ENCODE data around the gene ZDHHC13. TPM values are rescaled to one million over a fixed set of nuclear protein-coding genes. Genes with fewer than 3 reads are reported as not detected.

The ZDHHC13 gene
- total RNA-seq: 10 to 100 TPM; 26.0 to 29.6 TPM
- polyA plus RNA-seq (2013, experiment 1 of 2): 18.7 TPM
- 16.4 TPM for polyA plus RNA-seq (2013, experiment 2 of 2)
- long read RNA-seq, experiment 1, transcript ZDHHC13-202 (17 exons, 2,445 nt): major isoform, 7 of 15 reads
- long read RNA-seq, experiment 1, partial matches to known transcripts: 2 of 15 reads
- long read RNA-seq, experiment 1, other reads (novel, unspliced or antisense): 5 of 15 reads
- long read RNA-seq, experiment 2, transcript ZDHHC13-201 (16 exons, 2,283 nt): minor isoform, 9 of 74 reads
- long read RNA-seq, experiment 2, transcript ZDHHC13-202 (17 exons, 2,445 nt): major isoform, 49 of 74 reads
- long read RNA-seq, experiment 2, partial matches to known transcripts: 4 of 74 reads
- long read RNA-seq, experiment 2, other reads (novel, unspliced or antisense): 12 of 74 reads
- long read RNA-seq, experiment 3, transcript ZDHHC13-202 (17 exons, 2,445 nt): major isoform, 116 of 175 reads
- long read RNA-seq, experiment 3, transcript ZDHHC13-201 (16 exons, 2,283 nt): minor isoform, 28 of 175 reads
- long read RNA-seq, experiment 3, partial matches to known transcripts: 4 of 175 reads
- long read RNA-seq, experiment 3, other reads (novel, unspliced or antisense): 27 of 175 reads
- long read RNA-seq, experiment 4, transcript ZDHHC13-202 (17 exons, 2,445 nt): major isoform, 36 of 70 reads
- long read RNA-seq, experiment 4, transcript ZDHHC13-201 (16 exons, 2,283 nt): minor isoform, 18 of 70 reads
- long read RNA-seq, experiment 4, partial matches to known transcripts: 3 of 70 reads
- long read RNA-seq, experiment 4, other reads (novel, unspliced or antisense): 13 of 70 reads

- Mint-ChIP-seq H3K27me3 (ENCODE audit: insufficient read depth) (peaks cover 7% of the 10 kb centered on the region), H3K36me3 (ENCODE audit: low read depth) (peaks cover 5% of the 10 kb centered on the region), H3K4me3 (peak within 1 kb of the TSS; percentile 88), H3K9me3 (no peaks in the 10 kb centered on the region), H3K27ac (peak within 1 kb of the TSS; percentile 90), H3K4me1 (peaks cover 12% of the 10 kb centered on the region)
- peak within 1 kb of the TSS; percentile 87 for H3K4me3 ChIP-seq (ENCODE audit: low read length)
- no peak within 1 kb of the TSS for H3K27ac ChIP-seq (ENCODE audit: low read depth, low read length)
- WGBS, 2 experiments (ENCODE audit: insufficient coverage in 1 of 2, insufficient read length in 1 of 2): 0% methylated on average over 3 to 61 of the region's 61 CpGs
- peak; percentile 67 for TF ChIP-seq CTCF (conservative IDR thresholded peaks at IDR 0.05)
- H3K36me3 ChIP-seq (ENCODE audit: control insufficient read depth, insufficient read depth, low read length): peaks cover 8% of the 10 kb centered on the region
- no peaks in the 10 kb centered on the region for H3K4me1 ChIP-seq (ENCODE audit: control insufficient read depth, insufficient read depth, low read length)
- H3K27me3 ChIP-seq (ENCODE audit: control insufficient read depth, insufficient read depth, low read length, poor library complexity, severe bottlenecking): peaks cover 18% of the 10 kb centered on the region
- H3K9ac ChIP-seq (ENCODE audit: extremely low read depth, low read length, poor library complexity, severe bottlenecking): peak within 1 kb of the TSS; percentile 21
- DNase-seq: peak; percentile 99
- no peaks in the 10 kb centered on the region for H3K9me3 ChIP-seq (ENCODE audit: control insufficient read depth, low read length)
Measured at GRCh38 chr11:19116971-19117759, at the start of gene ZDHHC13. ZDHHC13 (plus strand) TSS chr11:19117168; CDS start chr11:19117250, 82 bp downstream.

- 15 to 18% methylated on average over 5 to 10 of the region's 11 CpGs for WGBS, 2 experiments (ENCODE audit: insufficient coverage in 1 of 2, insufficient read length in 1 of 2)
- Mint-ChIP-seq H3K27ac (peak overlapping the region; percentile 65), H3K36me3 (ENCODE audit: low read depth) (no peaks in the 10 kb centered on the region), H3K27me3 (ENCODE audit: insufficient read depth) (peaks cover 2% of the 10 kb centered on the region), H3K4me1 (peaks cover 8% of the 10 kb centered on the region), H3K9me3 (no peaks in the 10 kb centered on the region), H3K4me3 (peak overlapping the region; percentile 21)
- no peaks in the 10 kb centered on the region for H3K36me3 ChIP-seq (ENCODE audit: control insufficient read depth, insufficient read depth, low read length)
- DNase-seq: peak; percentile 88
- no peak overlapping the region for H3K4me3 ChIP-seq (ENCODE audit: low read length)
- H3K27ac ChIP-seq (ENCODE audit: low read depth, low read length): no peak overlapping the region
- H3K27me3 ChIP-seq (ENCODE audit: control insufficient read depth, insufficient read depth, low read length, poor library complexity, severe bottlenecking): peaks cover 8% of the 10 kb centered on the region
- H3K9me3 ChIP-seq (ENCODE audit: control insufficient read depth, low read length): no peaks in the 10 kb centered on the region
- H3K9ac ChIP-seq (ENCODE audit: extremely low read depth, low read length, poor library complexity, severe bottlenecking): no peak overlapping the region
- H3K4me1 ChIP-seq (ENCODE audit: control insufficient read depth, insufficient read depth, low read length): no peaks in the 10 kb centered on the region
- peak; percentile 98 for TF ChIP-seq CTCF (conservative IDR thresholded peaks at IDR 0.05)
Measured at GRCh38 chr11:19071255-19071654, 45.7 kb upstream of the ZDHHC13 start.

GRCh38 chr11:19072464-19072863 lies 44.5 kb upstream of the ZDHHC13 start:
- no peak for DNase-seq
- no peak overlapping the region for H3K4me3 ChIP-seq (ENCODE audit: low read length)
- Mint-ChIP-seq H3K27me3 (ENCODE audit: insufficient read depth) (peaks cover 2% of the 10 kb centered on the region), H3K9me3 (no peaks in the 10 kb centered on the region), H3K4me1 (peaks cover 10% of the 10 kb centered on the region), H3K36me3 (ENCODE audit: low read depth) (no peaks in the 10 kb centered on the region), H3K27ac (no peak overlapping the region), H3K4me3 (no peak overlapping the region)
- 89 to 93% methylated on average over 3 to 5 of the region's 5 CpGs for WGBS, 2 experiments (ENCODE audit: insufficient coverage in 1 of 2, insufficient read length in 1 of 2)
- H3K36me3 ChIP-seq (ENCODE audit: control insufficient read depth, insufficient read depth, low read length): no peaks in the 10 kb centered on the region
- H3K9ac ChIP-seq (ENCODE audit: extremely low read depth, low read length, poor library complexity, severe bottlenecking): no peak overlapping the region
- peaks cover 10% of the 10 kb centered on the region for H3K27me3 ChIP-seq (ENCODE audit: control insufficient read depth, insufficient read depth, low read length, poor library complexity, severe bottlenecking)
- H3K4me1 ChIP-seq (ENCODE audit: control insufficient read depth, insufficient read depth, low read length): no peaks in the 10 kb centered on the region
- no peak overlapping the region for H3K27ac ChIP-seq (ENCODE audit: low read depth, low read length)
- TF ChIP-seq CTCF (conservative IDR thresholded peaks at IDR 0.05): no peak
- no peaks in the 10 kb centered on the region for H3K9me3 ChIP-seq (ENCODE audit: control insufficient read depth, low read length)
